CD4-positive, alpha-beta T cell treated with Interleukin-17A for 1 hour (primary cell): Measurements from ENCODE around the gene CASR.
"Not testable (repeated sequence)": the region's sequence is repeated elsewhere in the genome, so short reads cannot be mapped to it uniquely, and the experiment has no call there.

Experiments
- DNase-seq: peaks from one replicate; pipeline ENCODE4 v3.0.0-alpha.2; 2020

CASR gene, protein sequence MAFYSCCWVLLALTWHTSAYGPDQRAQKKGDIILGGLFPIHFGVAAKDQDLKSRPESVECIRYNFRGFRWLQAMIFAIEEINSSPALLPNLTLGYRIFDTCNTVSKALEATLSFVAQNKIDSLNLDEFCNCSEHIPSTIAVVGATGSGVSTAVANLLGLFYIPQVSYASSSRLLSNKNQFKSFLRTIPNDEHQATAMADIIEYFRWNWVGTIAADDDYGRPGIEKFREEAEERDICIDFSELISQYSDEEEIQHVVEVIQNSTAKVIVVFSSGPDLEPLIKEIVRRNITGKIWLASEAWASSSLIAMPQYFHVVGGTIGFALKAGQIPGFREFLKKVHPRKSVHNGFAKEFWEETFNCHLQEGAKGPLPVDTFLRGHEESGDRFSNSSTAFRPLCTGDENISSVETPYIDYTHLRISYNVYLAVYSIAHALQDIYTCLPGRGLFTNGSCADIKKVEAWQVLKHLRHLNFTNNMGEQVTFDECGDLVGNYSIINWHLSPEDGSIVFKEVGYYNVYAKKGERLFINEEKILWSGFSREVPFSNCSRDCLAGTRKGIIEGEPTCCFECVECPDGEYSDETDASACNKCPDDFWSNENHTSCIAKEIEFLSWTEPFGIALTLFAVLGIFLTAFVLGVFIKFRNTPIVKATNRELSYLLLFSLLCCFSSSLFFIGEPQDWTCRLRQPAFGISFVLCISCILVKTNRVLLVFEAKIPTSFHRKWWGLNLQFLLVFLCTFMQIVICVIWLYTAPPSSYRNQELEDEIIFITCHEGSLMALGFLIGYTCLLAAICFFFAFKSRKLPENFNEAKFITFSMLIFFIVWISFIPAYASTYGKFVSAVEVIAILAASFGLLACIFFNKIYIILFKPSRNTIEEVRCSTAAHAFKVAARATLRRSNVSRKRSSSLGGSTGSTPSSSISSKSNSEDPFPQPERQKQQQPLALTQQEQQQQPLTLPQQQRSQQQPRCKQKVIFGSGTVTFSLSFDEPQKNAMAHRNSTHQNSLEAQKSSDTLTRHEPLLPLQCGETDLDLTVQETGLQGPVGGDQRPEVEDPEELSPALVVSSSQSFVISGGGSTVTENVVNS

DNA sequence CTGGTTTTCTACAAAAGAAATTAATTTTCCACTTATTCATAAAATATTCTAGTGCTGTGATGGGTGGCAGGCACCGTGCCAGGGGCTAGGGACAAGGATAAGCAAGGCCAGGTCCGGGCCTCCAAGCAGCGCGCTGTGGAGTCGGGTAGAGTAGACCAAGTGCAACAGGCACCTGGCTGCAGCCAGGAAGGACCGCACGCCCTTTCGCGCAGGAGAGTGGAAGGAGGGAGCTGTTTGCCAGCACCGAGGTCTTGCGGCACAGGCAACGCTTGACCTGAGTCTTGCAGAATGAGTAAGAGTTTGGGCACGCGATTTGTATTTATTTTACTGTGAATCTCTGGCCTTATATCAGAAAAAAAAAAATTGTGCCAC, at the start of gene CASR:
Gene CASR, plus strand, starts transcription at position 148 of the 372 bp plus-strand sequence. CDS start 70,522 bp downstream, outside the sequence.
- no peak for DNase-seq

DNA sequence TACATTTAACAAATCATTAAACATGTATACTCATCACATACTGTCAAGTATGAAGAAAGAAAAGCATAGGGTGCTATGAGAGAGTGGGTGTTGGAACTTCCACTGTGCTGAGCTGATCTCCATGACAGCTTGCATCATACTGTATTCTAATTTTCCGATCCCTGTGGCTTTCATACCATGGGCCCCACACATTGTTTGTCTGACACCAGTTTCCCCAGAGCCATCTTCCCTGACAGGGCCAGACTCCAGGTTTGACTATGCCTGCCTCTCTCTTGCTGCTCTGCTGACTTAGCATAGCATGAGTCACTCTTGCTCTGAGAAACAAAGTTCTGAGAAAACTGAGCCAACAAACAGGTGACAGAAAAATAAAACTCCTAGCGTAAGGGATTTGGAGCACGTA, 37.0 kb upstream of the CASR start:
- DNase-seq, result no peak

DNA sequence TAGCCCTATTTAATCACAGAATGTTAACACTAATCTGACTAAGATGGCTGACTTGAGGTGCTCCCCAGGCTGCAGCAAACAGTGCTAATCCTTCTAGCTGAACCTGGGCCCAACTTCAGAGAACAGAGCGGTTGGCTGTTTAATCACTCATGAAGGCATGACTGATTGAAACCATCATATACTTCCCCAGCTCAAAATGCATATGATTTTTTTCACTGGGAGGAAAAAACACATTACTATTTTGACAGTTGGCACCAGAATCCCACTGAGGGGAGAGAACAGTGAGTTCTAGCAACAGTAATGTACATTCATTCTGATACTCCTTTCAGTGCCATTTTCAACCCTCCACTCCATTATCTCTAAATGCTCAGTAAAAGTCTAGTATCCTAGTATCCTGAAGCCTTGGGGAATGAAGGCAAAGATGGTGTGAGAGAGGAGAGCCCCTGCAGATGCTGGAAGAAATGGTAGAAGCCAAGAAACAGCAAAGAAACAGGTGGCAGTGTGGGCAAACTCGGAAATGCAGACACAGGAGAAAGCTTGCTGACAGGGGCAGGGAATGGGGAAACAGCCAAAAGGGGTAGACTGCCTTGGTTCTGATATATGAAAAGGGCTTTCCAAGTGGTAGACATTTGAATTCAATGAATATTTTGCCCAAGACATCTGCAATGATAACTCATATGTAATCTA, 34.4 kb upstream of the CASR start:
- no peak for DNase-seq

DNA sequence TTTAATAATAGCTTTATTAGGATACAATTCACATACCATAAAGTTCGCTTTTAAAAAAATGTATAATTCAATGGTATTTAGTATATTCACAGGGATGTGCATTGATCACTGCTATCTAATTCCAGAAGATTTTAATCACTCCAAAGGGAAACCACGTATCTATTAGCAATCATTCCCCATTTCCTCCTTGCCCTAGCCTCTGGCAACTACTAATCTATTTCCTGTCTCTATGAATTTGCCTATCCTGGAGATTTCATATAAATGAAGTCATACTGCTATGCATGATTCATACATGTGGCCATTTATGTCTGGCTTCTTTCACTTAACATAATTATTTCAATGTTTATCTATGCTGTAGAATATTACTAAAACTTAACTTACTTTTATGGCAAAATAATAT, 32.0 kb upstream of the CASR start:
- no peak for DNase-seq

DNA sequence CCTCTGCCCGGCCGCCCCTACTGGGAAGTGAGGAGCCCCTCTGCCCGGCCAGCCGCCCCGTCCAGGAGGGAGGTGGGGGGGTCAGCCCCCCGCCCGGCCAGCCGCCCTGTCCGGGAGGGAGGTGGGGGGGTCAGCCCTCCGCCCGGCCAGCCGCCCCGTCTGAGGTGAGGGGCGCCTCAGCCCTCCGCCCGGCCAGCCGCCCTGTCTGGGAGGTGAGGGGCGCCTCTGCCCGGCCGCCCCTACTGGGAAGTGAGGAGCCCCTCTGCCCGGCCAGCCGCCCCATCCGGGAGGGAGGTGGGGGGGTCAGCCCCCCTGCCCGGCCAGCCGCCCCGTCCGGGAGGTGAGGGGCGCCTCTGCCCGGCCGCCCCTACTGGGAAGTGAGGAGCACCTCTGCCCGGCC, 18.5 kb upstream of the CASR start:
- not testable (repeated sequence) for DNase-seq

DNA sequence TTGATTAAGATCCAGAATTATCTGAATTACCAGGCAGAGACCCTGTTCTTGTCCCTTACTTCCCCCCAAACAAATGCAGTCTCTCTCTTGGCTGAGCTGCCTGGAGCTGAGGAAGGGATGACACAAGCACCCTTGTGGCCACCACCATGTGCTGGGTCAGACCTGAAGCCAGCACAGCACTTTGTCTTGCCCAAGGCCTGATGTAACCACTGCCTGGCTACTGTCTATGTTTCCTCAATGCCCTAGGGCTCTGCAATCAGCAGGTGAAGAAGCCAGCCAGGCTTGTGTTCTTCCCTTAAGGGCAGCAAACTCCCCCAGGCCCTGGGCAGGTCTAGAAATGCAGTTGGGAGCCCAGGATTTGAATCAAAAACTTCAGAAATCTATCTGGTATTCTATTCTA, 15.8 kb upstream of the CASR start:
- no peak for DNase-seq

DNA sequence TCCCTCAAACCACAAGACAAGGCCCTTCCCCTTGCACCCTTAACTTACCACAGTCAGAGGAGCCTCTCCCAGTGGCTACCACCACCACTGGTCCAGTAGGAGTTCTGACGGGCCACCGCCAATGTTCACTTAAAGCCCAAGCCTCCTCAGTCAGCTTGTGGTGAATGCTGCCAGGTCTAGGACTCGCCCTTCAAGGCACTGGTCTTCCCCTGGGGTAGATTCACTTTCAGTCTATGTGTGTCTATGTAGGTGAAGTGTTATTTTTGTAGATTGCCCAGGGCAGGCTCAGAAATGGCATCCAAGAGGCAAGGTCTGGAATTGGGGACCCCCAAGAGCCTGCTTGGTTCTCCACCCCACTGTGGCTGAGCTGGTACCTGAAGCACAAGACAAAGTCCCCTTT, 15.4 kb upstream of the CASR start:
- DNase-seq, result no peak

DNA sequence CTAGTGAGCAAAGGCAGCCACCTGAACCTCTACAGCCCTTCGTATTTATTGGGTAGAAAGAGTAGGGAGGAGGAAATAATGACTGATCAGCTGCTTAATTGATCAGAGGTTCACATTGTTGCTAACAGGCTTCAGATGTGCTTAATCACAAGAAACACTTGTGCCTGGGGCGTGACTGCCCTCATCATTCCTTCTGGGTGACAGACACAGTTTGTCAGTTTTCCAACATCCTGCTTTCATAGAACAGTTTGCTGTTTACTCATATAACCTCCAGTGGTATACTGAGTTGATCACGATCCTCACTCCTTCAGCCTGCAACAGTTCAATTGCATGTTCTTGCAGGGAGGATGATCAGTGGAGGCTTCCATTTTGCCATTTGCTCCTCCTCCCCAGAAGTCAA, 13.6 kb upstream of the CASR start:
- DNase-seq, result no peak

DNA sequence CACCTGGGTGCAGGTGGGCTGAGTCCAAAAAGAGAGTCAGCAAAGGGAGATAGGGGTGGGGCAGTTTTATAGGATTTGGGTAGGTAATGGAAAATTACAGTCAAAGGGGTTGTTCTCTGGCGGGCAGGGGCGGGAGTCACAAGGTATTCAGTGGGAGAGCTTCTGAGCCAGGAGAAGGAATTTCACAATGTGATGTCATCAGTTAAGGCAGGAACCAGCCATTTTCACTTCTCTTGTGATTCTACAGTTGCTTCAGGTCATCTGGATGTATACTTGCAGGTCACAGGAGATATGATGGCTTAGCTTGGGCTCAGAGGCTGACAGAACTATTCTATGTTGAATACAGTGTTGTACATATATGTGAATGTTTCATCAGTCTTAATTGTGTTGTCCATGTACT, 12.1 kb upstream of the CASR start:
- DNase-seq, result not testable (repeated sequence)

DNA sequence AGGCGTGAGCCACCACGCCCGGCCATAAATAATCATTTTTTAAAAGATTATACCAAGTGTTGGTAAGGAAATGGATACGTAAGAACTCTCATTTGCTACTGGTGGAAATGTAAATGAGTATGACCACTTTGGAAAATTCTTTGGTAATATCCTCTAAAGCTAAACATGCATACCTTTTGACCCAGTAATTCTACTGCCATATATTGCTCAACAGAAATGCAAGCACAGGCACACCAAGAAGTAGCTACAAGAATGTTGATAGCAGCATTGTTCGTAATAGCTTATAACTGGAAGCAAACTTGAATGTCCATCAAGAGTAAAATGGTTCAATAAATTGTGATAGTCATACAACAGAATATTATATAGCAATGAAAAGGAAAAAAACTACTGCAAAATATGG, 4.8 kb upstream of the CASR start:
- DNase-seq, result no peak

DNA sequence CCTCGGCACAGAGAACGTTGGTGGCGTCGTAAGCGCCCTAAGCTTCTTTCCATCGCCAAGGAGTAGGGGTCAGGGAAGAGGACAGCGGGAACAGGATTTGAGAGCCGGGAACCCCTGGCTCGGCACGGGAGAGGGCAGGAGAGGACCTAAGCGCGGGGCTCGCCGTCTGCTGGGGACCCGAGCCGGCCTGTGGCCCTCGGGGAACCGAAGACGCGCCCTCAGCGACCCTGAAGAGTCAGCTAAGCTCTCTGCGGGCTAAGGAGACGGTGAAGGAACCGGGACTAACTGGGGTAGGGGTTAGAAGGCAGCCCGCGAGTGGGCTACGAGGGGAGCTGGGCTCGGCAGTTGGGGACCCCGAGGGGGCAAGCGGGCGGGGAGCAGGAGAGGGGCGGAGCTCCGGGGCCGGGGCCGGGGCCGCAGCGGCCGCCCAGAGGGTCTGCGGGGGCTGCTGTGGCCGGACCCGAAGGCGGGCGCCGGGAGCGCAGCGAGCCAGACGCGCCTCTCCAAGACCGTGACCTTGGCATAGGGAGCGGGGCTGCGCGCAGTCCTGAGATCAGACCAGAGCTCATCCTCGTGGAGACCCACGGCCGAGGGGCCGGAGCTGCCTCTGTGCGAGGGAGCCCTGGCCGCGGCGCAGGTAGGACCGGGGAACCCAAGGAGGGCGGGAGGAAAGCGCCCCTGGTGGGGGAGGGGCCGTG, 574 bp downstream of the CASR start:
- no peak for DNase-seq

DNA sequence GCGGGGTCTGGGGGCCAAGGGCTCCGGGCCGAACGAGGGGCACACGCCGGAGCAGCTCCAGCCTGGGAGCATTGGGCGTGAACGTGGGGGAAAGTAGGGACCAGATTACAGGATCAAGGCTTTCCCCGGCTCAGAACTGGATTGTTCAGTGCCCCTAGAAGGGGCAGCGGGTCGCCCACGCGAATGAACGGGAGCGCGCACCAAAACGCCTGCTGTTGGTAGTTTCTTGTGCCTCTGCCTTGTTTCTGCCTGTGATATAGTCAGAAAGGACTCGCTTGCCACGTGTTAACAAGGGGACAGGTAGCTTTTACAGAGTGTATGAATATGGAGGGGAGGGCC, 1.1 kb downstream of the CASR start:
- no peak for DNase-seq

DNA sequence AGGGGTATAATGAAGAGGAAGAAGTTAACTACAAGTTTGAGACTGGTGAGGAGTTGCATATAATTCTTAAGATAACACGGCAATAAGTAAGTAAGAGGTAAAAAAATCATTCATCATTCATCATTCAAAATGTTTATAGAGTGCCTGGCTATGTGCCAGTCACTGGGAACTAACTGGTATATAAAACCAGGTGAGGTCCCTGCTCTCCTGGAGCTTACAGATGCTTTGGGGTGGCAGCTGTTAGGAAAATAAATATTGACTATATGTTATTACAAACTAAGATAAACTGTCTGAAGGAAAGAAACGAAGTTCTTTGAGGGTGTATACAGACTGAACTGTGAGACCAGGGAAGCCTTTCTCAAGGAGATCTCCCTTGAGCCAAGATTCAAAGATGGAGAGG, 2.9 kb downstream of the CASR start:
- DNase-seq, result no peak

DNA sequence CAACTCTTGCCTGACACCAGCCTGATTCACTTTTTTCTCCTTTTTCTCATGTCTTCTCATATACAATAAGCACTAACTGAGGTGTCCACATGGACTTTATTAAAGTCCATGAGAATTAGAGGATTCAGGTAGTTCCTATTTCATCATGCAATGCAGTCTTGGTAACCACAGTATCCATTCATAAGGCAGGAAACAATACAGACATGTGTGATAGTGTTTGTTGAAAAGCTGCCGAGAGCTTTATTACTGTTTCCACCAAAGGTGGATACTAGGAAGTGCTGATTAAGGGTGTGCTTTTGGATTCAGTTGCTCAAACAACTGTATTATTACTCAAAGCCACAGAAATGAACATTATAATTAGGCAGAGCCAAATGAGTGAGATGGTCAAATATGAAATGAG, 5.3 kb downstream of the CASR start:
- no peak for DNase-seq

DNA sequence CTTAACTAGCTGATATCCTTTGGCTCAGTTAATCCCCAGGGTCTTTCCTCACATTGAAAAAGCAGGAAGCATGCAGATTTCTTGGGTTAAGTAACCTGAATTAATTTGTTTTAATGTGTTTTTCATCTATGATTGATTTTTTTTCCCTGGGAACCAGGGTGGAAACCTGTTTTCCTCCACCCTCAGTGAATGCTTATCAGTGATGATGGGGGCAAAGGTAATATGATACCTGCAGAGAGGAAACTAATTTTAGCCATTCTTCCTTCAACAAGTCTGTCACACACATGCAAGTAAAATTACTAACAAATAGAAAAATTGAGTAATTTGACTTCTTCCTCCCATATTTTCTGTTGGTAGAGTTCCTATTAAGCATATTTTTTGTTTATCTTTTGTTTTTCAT, 5.9 kb downstream of the CASR start:
- no peak for DNase-seq

DNA sequence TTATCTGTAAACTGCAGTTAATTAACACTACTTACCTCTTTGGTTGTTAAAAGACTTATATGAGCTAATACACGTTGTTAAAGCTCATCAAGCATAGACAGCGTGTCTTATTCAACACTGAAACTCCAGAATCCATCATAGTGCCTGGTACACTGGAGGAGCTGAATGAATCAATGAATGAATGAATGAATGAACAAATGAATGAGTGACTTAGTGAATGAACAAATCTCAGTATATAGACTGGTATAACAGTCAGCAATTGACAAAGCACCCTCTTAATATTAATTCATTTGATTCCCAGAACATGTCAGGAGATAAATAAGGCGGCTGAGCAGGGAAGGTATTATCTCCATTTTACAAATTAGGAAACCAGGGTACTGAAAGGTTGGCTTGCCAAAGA, 7.1 kb downstream of the CASR start:
- no peak for DNase-seq

DNA sequence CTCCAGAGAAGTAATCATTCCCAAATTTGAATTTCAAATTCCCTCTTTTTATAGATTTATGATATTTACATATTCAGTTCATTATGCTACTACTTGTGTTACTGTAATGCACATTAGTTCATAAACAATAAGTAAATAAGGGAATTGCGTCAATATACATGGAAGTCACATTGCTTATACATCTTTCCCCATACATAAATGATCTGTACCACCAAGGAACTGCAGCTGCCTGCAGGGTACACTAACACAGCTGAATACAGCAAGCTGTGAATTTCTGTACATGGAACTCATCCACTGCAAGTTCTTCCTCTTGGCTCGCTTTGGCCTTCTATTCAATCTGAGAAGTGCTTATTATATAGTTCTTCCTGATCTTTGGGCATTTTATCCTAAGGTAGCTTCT, 15.5 kb downstream of the CASR start:
- DNase-seq, result no peak

DNA sequence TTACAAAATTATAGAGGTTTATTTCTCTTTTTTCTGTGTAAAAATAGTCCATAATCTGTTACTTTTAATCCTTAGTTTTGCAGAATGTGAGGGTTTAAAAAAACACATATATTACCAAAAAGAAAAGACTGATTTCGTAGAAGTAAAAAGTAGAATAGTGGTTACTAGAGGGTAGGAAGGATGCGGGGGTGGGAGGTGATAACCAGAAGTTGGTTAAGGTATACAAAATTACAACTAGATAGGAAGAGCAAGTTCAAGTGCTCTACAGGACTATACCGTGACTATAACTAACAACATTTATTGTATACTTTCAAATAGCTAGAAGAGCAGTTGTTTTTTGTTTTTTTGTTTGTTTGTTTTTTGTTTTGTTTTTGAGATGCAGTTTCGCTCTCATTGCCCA, 16.1 kb downstream of the CASR start:
- no peak for DNase-seq

DNA sequence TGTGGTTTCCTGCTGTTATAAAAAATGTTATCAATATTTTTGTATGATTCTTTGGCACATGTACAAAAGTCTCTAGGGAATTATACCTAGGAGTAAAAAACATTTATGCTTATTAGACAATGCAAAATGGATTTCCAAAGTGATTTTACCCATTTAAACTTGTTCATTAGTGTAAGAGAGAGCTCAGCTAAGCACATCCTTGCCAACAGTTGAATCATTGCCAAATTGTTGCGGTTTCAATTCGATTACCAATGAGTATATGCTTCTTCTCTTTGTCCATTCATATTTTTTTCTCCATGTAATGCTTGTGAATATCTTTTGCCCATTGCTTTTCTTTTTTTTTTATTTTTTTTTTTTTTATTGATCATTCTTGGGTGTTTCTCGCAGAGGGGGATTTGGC, 17.2 kb downstream of the CASR start:
- DNase-seq, result no peak

DNA sequence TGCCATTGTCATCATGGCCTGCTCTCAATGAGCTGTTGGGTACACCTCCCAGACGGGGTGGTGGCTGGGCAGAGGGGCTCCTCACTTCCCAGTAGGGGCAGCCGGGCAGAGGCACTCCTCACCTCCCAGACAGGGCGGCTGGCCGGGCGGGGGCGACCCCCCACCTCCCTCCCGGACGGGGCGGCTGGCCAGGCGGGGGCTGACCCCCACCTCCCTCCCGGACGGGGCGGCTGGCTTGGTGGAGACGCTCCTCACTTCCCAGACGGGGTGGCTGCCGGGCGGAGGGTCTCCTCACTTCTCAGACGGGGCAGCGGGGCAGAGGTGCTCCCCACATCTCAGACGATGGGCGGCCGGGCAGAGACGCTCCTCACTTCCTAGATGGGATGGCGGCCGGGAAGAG, 18.0 kb downstream of the CASR start:
- not testable (repeated sequence) for DNase-seq

DNA sequence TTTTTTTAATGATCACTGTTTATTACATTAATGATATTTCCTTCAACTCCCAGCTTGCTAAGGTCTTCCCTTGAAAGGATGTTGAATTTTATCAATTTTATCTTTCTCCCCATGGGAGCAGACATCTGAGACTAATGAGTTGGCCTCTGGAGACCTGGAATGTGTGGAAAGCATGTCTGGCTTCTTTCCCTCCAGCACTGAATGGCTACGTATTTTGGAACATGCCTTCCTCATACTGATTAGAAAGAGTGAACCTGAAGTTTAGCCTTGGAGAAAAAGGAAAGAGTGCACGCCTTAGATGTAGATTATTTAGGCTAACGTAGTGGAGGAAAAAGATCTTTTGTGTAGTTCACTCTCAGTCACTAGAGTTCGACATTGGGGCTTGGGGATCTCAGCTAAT, 25.1 kb downstream of the CASR start:
- DNase-seq, result no peak

DNA sequence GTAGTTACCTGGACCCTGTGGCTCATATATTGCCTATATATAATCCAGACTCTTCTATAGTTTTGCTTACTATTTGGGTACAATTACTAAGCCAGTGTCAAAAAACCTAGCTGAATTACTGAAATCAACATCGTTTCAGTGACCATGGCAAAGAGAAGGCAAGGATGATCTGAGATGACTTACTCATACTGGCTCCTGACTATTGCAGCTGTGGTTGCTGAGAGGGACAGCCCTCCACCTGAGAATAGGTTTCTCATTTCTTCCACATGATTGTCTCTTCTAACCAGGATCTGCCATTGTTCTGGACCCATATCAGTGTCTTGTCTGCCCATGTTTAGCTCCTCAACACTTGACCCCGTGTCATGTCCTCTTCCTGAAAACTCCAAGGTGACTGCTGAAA, 30.2 kb downstream of the CASR start:
- no peak for DNase-seq

DNA sequence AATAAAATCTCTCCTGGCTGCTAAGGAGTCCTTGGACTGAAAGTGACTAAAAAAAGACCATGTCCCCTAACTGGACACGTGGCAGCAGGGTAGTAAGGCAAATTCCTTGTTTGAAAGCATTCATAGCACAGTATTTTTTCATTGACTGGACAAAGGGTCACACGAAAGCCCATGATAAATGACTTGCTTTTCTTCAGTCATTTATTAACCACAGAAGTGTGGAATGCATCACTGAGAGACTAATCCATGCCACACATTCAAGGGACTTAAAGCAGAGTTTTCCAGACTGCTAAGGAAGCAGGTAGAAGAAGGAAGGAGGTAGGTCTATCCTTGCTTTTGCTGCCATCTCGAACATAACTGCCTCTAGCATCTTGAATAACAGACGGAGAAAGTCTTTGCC, 31.2 kb downstream of the CASR start:
- no peak for DNase-seq
